Astrocyte of the spinal cord (primary cell): ENCODE results near the gene ULBP2.
"Not testable (repeated sequence)": the region's sequence is repeated elsewhere in the genome, so short reads cannot be mapped to it uniquely, and the experiment has no call there.

ENCODE experiments used
- DNase-seq: peaks from one replicate; pipeline ENCODE4 v3.0.0; 2011; ENCODE audit warnings: low read depth, low spot score
- H3K4me3 ChIP-seq: 2 replicates; pipeline ENCODE4 v1.5.1; 2011; ENCODE audit warnings: low read depth, mild to moderate bottlenecking, low read length, moderate library complexity
- CTCF ChIP-seq: IDR thresholded peaks from 2 replicates; pipeline ENCODE4 v1.5.1; 2012; ENCODE audit warnings: low read depth, mild to moderate bottlenecking, low read length, inconsistent platforms
- in situ Hi-C: cut with HindIII; loops from 2 replicates; pipeline ENCODE4 v1.10.0; 2017; ENCODE audit warnings: low sequenced_read_pairs

The ULBP2 gene

GRCh38 chr6:149903938-149904611 lies 37.7 kb upstream of the ULBP2 start:
- no peak for TF ChIP-seq CTCF
- DNase-seq, result no peak
- in situ Hi-C loops, result no loop called here
- no peak overlapping the region for H3K4me3 ChIP-seq

- no peak overlapping the region for H3K4me3 ChIP-seq
- in situ Hi-C loops, result no loop called here
- TF ChIP-seq CTCF, result no peak
- DNase-seq, result no peak
Measured at GRCh38 chr6:149904661-149905370, 37.0 kb upstream of the ULBP2 start.

- no peak for DNase-seq
- H3K4me3 ChIP-seq, result no peak overlapping the region
- TF ChIP-seq CTCF, result no peak
- in situ Hi-C loops, result no loop called here
Measured at GRCh38 chr6:149905371-149905910, 36.4 kb upstream of the ULBP2 start.

- no peak for TF ChIP-seq CTCF
- H3K4me3 ChIP-seq, result no peak overlapping the region
- in situ Hi-C loops, result no loop called here
- DNase-seq, result no peak
Measured at GRCh38 chr6:149905911-149906371, 35.9 kb upstream of the ULBP2 start.

- in situ Hi-C loops, result no loop called here
- TF ChIP-seq CTCF, result no peak
- no peak overlapping the region for H3K4me3 ChIP-seq
- no peak for DNase-seq
Measured at GRCh38 chr6:149906405-149906804, 35.4 kb upstream of the ULBP2 start.

- no peak overlapping the region for H3K4me3 ChIP-seq
- in situ Hi-C loops, result no loop called here
- no peak for DNase-seq
- TF ChIP-seq CTCF, result no peak
Measured at GRCh38 chr6:149907317-149907716, 34.5 kb upstream of the ULBP2 start.

GRCh38 chr6:149908480-149908879 lies 33.3 kb upstream of the ULBP2 start:
- DNase-seq, H3K4me3 ChIP-seq, in situ Hi-C loops: not testable (repeated sequence)
